ENCODE results near the gene BACE1.

The BACE1 gene

GRCh38 chr11:117319214-117319840, 3.3 kb upstream of the BACE1 start:
- H3K9me3 Mint-ChIP-seq = no peaks in the 10 kb centered on the region
- peaks cover 29% of the 10 kb centered on the region for H3K27me3 Mint-ChIP-seq
- ATAC-seq (no peak), DNase-seq (no peak)
- H3K27ac Mint-ChIP-seq = no peak overlapping the region
- no peaks in the 10 kb centered on the region for H3K36me3 Mint-ChIP-seq (ENCODE audit: low read depth)
- H3K4me3 Mint-ChIP-seq = no peak overlapping the region
- peaks cover 12% of the 10 kb centered on the region for H3K4me1 Mint-ChIP-seq

- H3K4me1 Mint-ChIP-seq = peaks cover 12% of the 10 kb centered on the region
- DNase-seq = no peak
- H3K27me3 Mint-ChIP-seq = peaks cover 33% of the 10 kb centered on the region
- no peak for ATAC-seq
- no peaks in the 10 kb centered on the region for H3K36me3 Mint-ChIP-seq (ENCODE audit: low read depth)
- no peak overlapping the region for H3K4me3 Mint-ChIP-seq
- no peak overlapping the region for H3K27ac Mint-ChIP-seq
- no peaks in the 10 kb centered on the region for H3K9me3 Mint-ChIP-seq
These were observed 2.7 kb upstream of the BACE1 start for GRCh38 chr11:117318738-117319137.

- peak; percentile 27 for DNase-seq
- Mint-ChIP-seq H3K4me1 (peaks cover 12% of the 10 kb centered on the region), H3K4me3 (peak overlapping the region; percentile 75), H3K9me3 (no peaks in the 10 kb centered on the region), H3K36me3 (ENCODE audit: low read depth) (no peaks in the 10 kb centered on the region), H3K27ac (no peak overlapping the region), H3K27me3 (peaks cover 33% of the 10 kb centered on the region)
- ATAC-seq = peak; percentile 82
These were observed 515 bp downstream of the BACE1 start for GRCh38 chr11:117315285-117316196.

GRCh38 chr11:117314840-117315239, 1.2 kb downstream of the BACE1 start:
- peaks cover 12% of the 10 kb centered on the region for H3K4me1 Mint-ChIP-seq
- no peak for ATAC-seq
- H3K9me3 Mint-ChIP-seq = no peaks in the 10 kb centered on the region
- H3K36me3 Mint-ChIP-seq (ENCODE audit: low read depth) = no peaks in the 10 kb centered on the region
- no peak for DNase-seq
- peak overlapping the region; percentile 63 for H3K4me3 Mint-ChIP-seq
- peaks cover 33% of the 10 kb centered on the region for H3K27me3 Mint-ChIP-seq
- no peak overlapping the region for H3K27ac Mint-ChIP-seq

GRCh38 chr11:117313828-117314768, 2.0 kb downstream of the BACE1 start:
- no peak for ATAC-seq
- DNase-seq = no peak
- Mint-ChIP-seq H3K27ac (no peak overlapping the region), H3K4me3 (peak overlapping the region; percentile 24), H3K4me1 (peaks cover 12% of the 10 kb centered on the region), H3K9me3 (no peaks in the 10 kb centered on the region), H3K36me3 (ENCODE audit: low read depth) (no peaks in the 10 kb centered on the region), H3K27me3 (peaks cover 38% of the 10 kb centered on the region)

GRCh38 chr11:117313091-117313490, 3.0 kb downstream of the BACE1 start:
- Mint-ChIP-seq H3K36me3 (ENCODE audit: low read depth) (no peaks in the 10 kb centered on the region), H3K27me3 (peaks cover 33% of the 10 kb centered on the region), H3K4me3 (no peak overlapping the region), H3K4me1 (peaks cover 12% of the 10 kb centered on the region), H3K9me3 (no peaks in the 10 kb centered on the region), H3K27ac (no peak overlapping the region)
- no peak for DNase-seq
- ATAC-seq = no peak

- Mint-ChIP-seq H3K9me3 (no peaks in the 10 kb centered on the region), H3K4me3 (no peak overlapping the region), H3K27ac (no peak overlapping the region), H3K27me3 (peaks cover 9% of the 10 kb centered on the region), H3K4me1 (no peaks in the 10 kb centered on the region), H3K36me3 (ENCODE audit: low read depth) (no peaks in the 10 kb centered on the region)
- no peak for DNase-seq
- ATAC-seq = no peak
These were observed 6.7 kb downstream of the BACE1 start for GRCh38 chr11:117309310-117309709.

- no peaks in the 10 kb centered on the region for H3K4me1 Mint-ChIP-seq
- no peak for ATAC-seq
These were observed 10.9 kb downstream of the BACE1 start for GRCh38 chr11:117305145-117305544.

GRCh38 chr11:117303646-117304315, 12.3 kb downstream of the BACE1 start:
- Mint-ChIP-seq H3K36me3 (ENCODE audit: low read depth) (no peaks in the 10 kb centered on the region), H3K9me3 (no peaks in the 10 kb centered on the region), H3K4me3 (no peak overlapping the region), H3K4me1 (no peaks in the 10 kb centered on the region), H3K27ac (no peak overlapping the region), H3K27me3 (no peaks in the 10 kb centered on the region)
- no peak for ATAC-seq
- DNase-seq = no peak

More at GRCh38 chr11:117305145-117305544, 10.9 kb downstream of the BACE1 start:
- no peak for DNase-seq
- no peaks in the 10 kb centered on the region for H3K9me3 Mint-ChIP-seq
- H3K36me3 Mint-ChIP-seq (ENCODE audit: low read depth) = no peaks in the 10 kb centered on the region
- peaks cover 5% of the 10 kb centered on the region for H3K27me3 Mint-ChIP-seq
- H3K4me3 Mint-ChIP-seq = no peak overlapping the region
- no peak overlapping the region for H3K27ac Mint-ChIP-seq

- no peaks in the 10 kb centered on the region for H3K4me1 Mint-ChIP-seq
- ATAC-seq (no peak), DNase-seq (no peak)
- no peaks in the 10 kb centered on the region for H3K27me3 Mint-ChIP-seq
- H3K4me3 Mint-ChIP-seq = no peak overlapping the region
- H3K36me3 Mint-ChIP-seq (ENCODE audit: low read depth) = no peaks in the 10 kb centered on the region
- no peaks in the 10 kb centered on the region for H3K9me3 Mint-ChIP-seq
- no peak overlapping the region for H3K27ac Mint-ChIP-seq
These were observed 13.0 kb downstream of the BACE1 start for GRCh38 chr11:117303101-117303500.

GRCh38 chr11:117302228-117302627, 13.8 kb downstream of the BACE1 start:
- Mint-ChIP-seq H3K9me3 (no peaks in the 10 kb centered on the region), H3K36me3 (ENCODE audit: low read depth) (no peaks in the 10 kb centered on the region), H3K4me1 (no peaks in the 10 kb centered on the region), H3K4me3 (no peak overlapping the region), H3K27me3 (no peaks in the 10 kb centered on the region), H3K27ac (no peak overlapping the region)
- no peak for ATAC-seq
- no peak for DNase-seq

- DNase-seq (no peak), ATAC-seq (no peak)
- Mint-ChIP-seq H3K4me1 (no peaks in the 10 kb centered on the region), H3K27me3 (no peaks in the 10 kb centered on the region), H3K27ac (peak overlapping the region; percentile 10), H3K36me3 (ENCODE audit: low read depth) (no peaks in the 10 kb centered on the region), H3K9me3 (no peaks in the 10 kb centered on the region), H3K4me3 (no peak overlapping the region)
These were observed 15.3 kb downstream of the BACE1 start for GRCh38 chr11:117300773-117301172.

- no peak for DNase-seq
- no peak overlapping the region for H3K27ac Mint-ChIP-seq
- no peaks in the 10 kb centered on the region for H3K36me3 Mint-ChIP-seq (ENCODE audit: low read depth)
- no peaks in the 10 kb centered on the region for H3K4me1 Mint-ChIP-seq
- H3K4me3 Mint-ChIP-seq = no peak overlapping the region
- no peaks in the 10 kb centered on the region for H3K9me3 Mint-ChIP-seq
- ATAC-seq = no peak
- no peaks in the 10 kb centered on the region for H3K27me3 Mint-ChIP-seq
These were observed 15.8 kb downstream of the BACE1 start for GRCh38 chr11:117300283-117300663.

Measured in activated naive CD8-positive, alpha-beta T cell treated with anti-CD3 and anti-CD28 coated beads, Interleukin-2, amount 50 U/mL, for 24 hours (primary cell).